ENCODE data around the gene CDK14.

CDK14 gene

GRCh38 chr7:90595801-90596670, at the start of gene CDK14:
CDK14 (plus strand) TSS chr7:90596321; CDS start chr7:90596628, 307 bp downstream.
- no peak for DNase-seq (ENCODE audit: low read depth)

- no peak for DNase-seq (ENCODE audit: low read depth)
Observed at GRCh38 chr7:90551036-90551435, 45.1 kb upstream of the CDK14 start.

GRCh38 chr7:90552521-90552920, 43.6 kb upstream of the CDK14 start:
- DNase-seq (ENCODE audit: low read depth), result no peak

GRCh38 chr7:90560730-90561129, 35.4 kb upstream of the CDK14 start:
- no peak for DNase-seq (ENCODE audit: low read depth)

- DNase-seq (ENCODE audit: low read depth), result no peak
Observed at GRCh38 chr7:90563286-90563685, 32.8 kb upstream of the CDK14 start.

GRCh38 chr7:90564455-90564854, 31.7 kb upstream of the CDK14 start:
- no peak for DNase-seq (ENCODE audit: low read depth)

GRCh38 chr7:90568213-90568612, 27.9 kb upstream of the CDK14 start:
- DNase-seq (ENCODE audit: low read depth), result no peak

GRCh38 chr7:90569368-90569767, 26.8 kb upstream of the CDK14 start:
- DNase-seq (ENCODE audit: low read depth), result no peak

GRCh38 chr7:90570373-90570959, 25.7 kb upstream of the CDK14 start:
- no peak for DNase-seq (ENCODE audit: low read depth)

GRCh38 chr7:90574146-90574819, 21.8 kb upstream of the CDK14 start:
- no peak for DNase-seq (ENCODE audit: low read depth)

- no peak for DNase-seq (ENCODE audit: low read depth)
Observed at GRCh38 chr7:90574820-90575187, 21.3 kb upstream of the CDK14 start.

GRCh38 chr7:90579181-90579688, 16.9 kb upstream of the CDK14 start:
- no peak for DNase-seq (ENCODE audit: low read depth)

- no peak for DNase-seq (ENCODE audit: low read depth)
Observed at GRCh38 chr7:90580051-90580450, 16.1 kb upstream of the CDK14 start.

GRCh38 chr7:90582164-90582563, 14.0 kb upstream of the CDK14 start:
- DNase-seq (ENCODE audit: low read depth), result no peak

- no peak for DNase-seq (ENCODE audit: low read depth)
Observed at GRCh38 chr7:90584378-90584777, 11.7 kb upstream of the CDK14 start.

GRCh38 chr7:90586091-90586490, 10.0 kb upstream of the CDK14 start:
- DNase-seq (ENCODE audit: low read depth), result no peak

- DNase-seq (ENCODE audit: low read depth), result no peak
Observed at GRCh38 chr7:90587766-90588165, 8.4 kb upstream of the CDK14 start.

GRCh38 chr7:90592033-90592432, 4.1 kb upstream of the CDK14 start:
- no peak for DNase-seq (ENCODE audit: low read depth)

GRCh38 chr7:90593205-90593604, 2.9 kb upstream of the CDK14 start:
- DNase-seq (ENCODE audit: low read depth), result no peak

GRCh38 chr7:90594751-90595317, 1.3 kb upstream of the CDK14 start:
- no peak for DNase-seq (ENCODE audit: low read depth)

GRCh38 chr7:90595342-90595800, 750 bp upstream of the CDK14 start:
- no peak for DNase-seq (ENCODE audit: low read depth)
